ENCODE results near the gene CLP1. TPM values are rescaled to one million over a fixed set of nuclear protein-coding genes. Genes with fewer than 3 reads are reported as not detected.

CLP1 gene
- polyA plus RNA-seq, 1 donor (not counting 4 experiments of a cell fraction or from before 2014, with no cell fraction given), result 25.0 TPM

DNA sequence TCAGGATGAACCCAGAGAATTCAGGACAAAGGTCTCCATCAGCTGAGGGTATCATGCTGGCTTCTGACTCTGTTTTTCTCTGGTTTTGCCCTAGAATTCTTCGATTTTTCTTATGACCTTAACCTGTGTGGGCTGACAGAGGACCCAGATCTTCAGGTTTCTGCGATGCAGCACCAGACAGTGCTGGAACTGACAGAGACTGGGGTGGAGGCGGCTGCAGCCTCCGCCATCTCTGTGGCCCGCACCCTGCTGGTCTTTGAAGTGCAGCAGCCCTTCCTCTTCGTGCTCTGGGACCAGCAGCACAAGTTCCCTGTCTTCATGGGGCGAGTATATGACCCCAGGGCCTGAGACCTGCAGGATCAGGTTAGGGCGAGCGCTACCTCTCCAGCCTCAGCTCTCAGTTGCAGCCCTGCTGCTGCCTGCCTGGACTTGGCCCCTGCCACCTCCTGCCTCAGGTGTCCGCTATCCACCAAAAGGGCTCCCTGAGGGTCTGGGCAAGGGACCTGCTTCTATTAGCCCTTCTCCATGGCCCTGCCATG lies 43.3 kb upstream of the CLP1 start:
- Histone ChIP-seq H3K4me1 (ENCODE audit: control insufficient read depth, extremely low read depth, insufficient read depth, low read length) (no peaks in the 10 kb centered on the region), H3K27me3 (ENCODE audit: control insufficient read depth, extremely low read depth, insufficient read depth, low read length) (peaks cover 8% of the 10 kb centered on the region), H3K4me2 (ENCODE audit: control insufficient read depth, extremely low read depth, insufficient read depth, low read depth, low read length) (no peak overlapping the region), H3K36me3 (ENCODE audit: control insufficient read depth in 2 of 2, extremely low read depth in 1 of 2, insufficient read depth in 2 of 2, low read length in 2 of 2) (no peaks in the 10 kb centered on the region), H4K20me1 (ENCODE audit: control insufficient read depth, extremely low read depth, insufficient read depth, low read length) (no peaks in the 10 kb centered on the region), H2AFZ (ENCODE audit: control insufficient read depth, low read length) (no peak overlapping the region), H3K9me1 (ENCODE audit: control insufficient read depth, extremely low read depth, insufficient read depth, low read length) (no peaks in the 10 kb centered on the region), H3K4me3 (ENCODE audit: control insufficient read depth in 2 of 3, extremely low read depth in 1 of 3, insufficient read depth in 2 of 3, low read depth in 1 of 3, low read length in 3 of 3) (no peak overlapping the region), H3K79me2 (ENCODE audit: control insufficient read depth, insufficient read depth, low read length) (no peaks in the 10 kb centered on the region), H3K9ac (ENCODE audit: control insufficient read depth, extremely low read depth, insufficient read depth, low read length) (no peak overlapping the region), H3K27ac (ENCODE audit: control insufficient read depth, insufficient read depth, low read length) (no peak overlapping the region), H3K9me3 (ENCODE audit: control insufficient read depth, low read depth, low read length) (no peaks in the 10 kb centered on the region)
- FAIRE-seq (no peak), DNase-seq (ENCODE audit: low read depth, low spot score) (no peak)
- dilution Hi-C loops (cut with MboI; ENCODE audit: extremely low pct_ligation_motif_present, low sequenced_read_pairs), result no loop called here
- no peak for TF ChIP-seq EZH2 (IDR thresholded peaks at IDR 0.05; ENCODE audit: low read length)
- TF ChIP-seq, protein P1, sequence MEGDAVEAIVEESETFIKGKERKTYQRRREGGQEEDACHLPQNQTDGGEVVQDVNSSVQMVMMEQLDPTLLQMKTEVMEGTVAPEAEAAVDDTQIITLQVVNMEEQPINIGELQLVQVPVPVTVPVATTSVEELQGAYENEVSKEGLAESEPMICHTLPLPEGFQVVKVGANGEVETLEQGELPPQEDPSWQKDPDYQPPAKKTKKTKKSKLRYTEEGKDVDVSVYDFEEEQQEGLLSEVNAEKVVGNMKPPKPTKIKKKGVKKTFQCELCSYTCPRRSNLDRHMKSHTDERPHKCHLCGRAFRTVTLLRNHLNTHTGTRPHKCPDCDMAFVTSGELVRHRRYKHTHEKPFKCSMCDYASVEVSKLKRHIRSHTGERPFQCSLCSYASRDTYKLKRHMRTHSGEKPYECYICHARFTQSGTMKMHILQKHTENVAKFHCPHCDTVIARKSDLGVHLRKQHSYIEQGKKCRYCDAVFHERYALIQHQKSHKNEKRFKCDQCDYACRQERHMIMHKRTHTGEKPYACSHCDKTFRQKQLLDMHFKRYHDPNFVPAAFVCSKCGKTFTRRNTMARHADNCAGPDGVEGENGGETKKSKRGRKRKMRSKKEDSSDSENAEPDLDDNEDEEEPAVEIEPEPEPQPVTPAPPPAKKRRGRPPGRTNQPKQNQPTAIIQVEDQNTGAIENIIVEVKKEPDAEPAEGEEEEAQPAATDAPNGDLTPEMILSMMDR (optimal IDR thresholded peaks at IDR 0.05 in 1 of 3, IDR thresholded peaks at IDR 0.05 in 1 of 3, conservative IDR thresholded peaks at IDR 0.05 in 1 of 3; ENCODE audit: extremely low read depth in 1 of 3, insufficient read depth in 2 of 3, low read length in 3 of 3), result no peak

DNA sequence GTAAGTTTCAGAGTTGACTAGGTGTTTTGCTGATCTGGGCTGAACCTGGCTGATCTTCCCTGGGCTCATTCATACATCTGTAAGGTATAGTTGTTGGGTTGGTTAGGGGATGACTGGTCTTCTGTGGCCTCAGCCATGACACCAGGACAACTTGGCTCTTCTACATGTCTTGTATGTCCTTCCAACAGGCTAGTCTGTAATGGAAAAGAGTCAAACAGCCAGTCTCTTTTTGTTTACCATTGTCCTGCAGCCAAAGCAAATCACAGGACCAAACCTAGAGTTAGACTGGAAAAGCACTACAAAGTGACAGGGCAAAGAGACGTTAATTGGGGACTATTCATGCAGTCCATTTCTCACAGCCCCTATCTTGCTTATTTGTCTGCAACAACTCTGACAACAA lies 42.3 kb upstream of the CLP1 start:
- H3K27ac ChIP-seq (ENCODE audit: control insufficient read depth, insufficient read depth, low read length), result no peak overlapping the region
- no peaks in the 10 kb centered on the region for H3K79me2 ChIP-seq (ENCODE audit: control insufficient read depth, insufficient read depth, low read length)
- no peaks in the 10 kb centered on the region for H3K9me3 ChIP-seq (ENCODE audit: control insufficient read depth, low read depth, low read length)
- no peak overlapping the region for H3K4me2 ChIP-seq (ENCODE audit: control insufficient read depth, extremely low read depth, insufficient read depth, low read depth, low read length)
- H4K20me1 ChIP-seq (ENCODE audit: control insufficient read depth, extremely low read depth, insufficient read depth, low read length), result no peaks in the 10 kb centered on the region
- H3K27me3 ChIP-seq (ENCODE audit: control insufficient read depth, extremely low read depth, insufficient read depth, low read length), result peaks cover 8% of the 10 kb centered on the region
- TF ChIP-seq EZH2 (IDR thresholded peaks at IDR 0.05; ENCODE audit: low read length), result no peak
- TF ChIP-seq, protein P1 (optimal IDR thresholded peaks at IDR 0.05 in 1 of 3, IDR thresholded peaks at IDR 0.05 in 1 of 3, conservative IDR thresholded peaks at IDR 0.05 in 1 of 3; ENCODE audit: extremely low read depth in 1 of 3, insufficient read depth in 2 of 3, low read length in 3 of 3), result no peak
- H3K36me3 ChIP-seq (ENCODE audit: control insufficient read depth in 2 of 2, extremely low read depth in 1 of 2, insufficient read depth in 2 of 2, low read length in 2 of 2), result no peaks in the 10 kb centered on the region
- no peak for FAIRE-seq
- H3K9ac ChIP-seq (ENCODE audit: control insufficient read depth, extremely low read depth, insufficient read depth, low read length), result no peak overlapping the region
- no peaks in the 10 kb centered on the region for H3K4me1 ChIP-seq (ENCODE audit: control insufficient read depth, extremely low read depth, insufficient read depth, low read length)
- H2AFZ ChIP-seq (ENCODE audit: control insufficient read depth, low read length), result no peak overlapping the region
- no peak for DNase-seq (ENCODE audit: low read depth, low spot score)
- dilution Hi-C loops (cut with MboI; ENCODE audit: extremely low pct_ligation_motif_present, low sequenced_read_pairs), result no loop called here
- no peak overlapping the region for H3K4me3 ChIP-seq (ENCODE audit: control insufficient read depth in 2 of 3, extremely low read depth in 1 of 3, insufficient read depth in 2 of 3, low read depth in 1 of 3, low read length in 3 of 3)
- no peaks in the 10 kb centered on the region for H3K9me1 ChIP-seq (ENCODE audit: control insufficient read depth, extremely low read depth, insufficient read depth, low read length)
